ENCODE results near the gene ADAM19. TPM values are rescaled to one million over a fixed set of nuclear protein-coding genes. Genes with fewer than 3 reads are reported as not detected.

ADAM19 gene
- total RNA-seq, 1 experiment from 2014 or later, result 62.9 TPM

GRCh38 chr5:157600252-157600651 lies 24.7 kb upstream of the ADAM19 start:
- CTCF ChIA-PET, result no interaction called here
- no peak overlapping the region for H3K27ac Mint-ChIP-seq (ENCODE audit: unreplicated experiment)
- POLR2A ChIA-PET, result no interaction called here
- H3K4me3 ChIP-seq (ENCODE audit: low read depth, low read length), result no peak overlapping the region
- H3K4me1 ChIP-seq, result peaks cover 4% of the 10 kb centered on the region; the same call in 1 of the 2 replicates
- intact Hi-C loops (cut with micrococcal nuclease; ENCODE audit: unreplicated experiment), result no loop called here
- no peaks in the 10 kb centered on the region for H3K27me3 Mint-ChIP-seq (ENCODE audit: insufficient read depth, unreplicated experiment)
- H3K4me1 Mint-ChIP-seq (ENCODE audit: low read depth, unreplicated experiment), result no peaks in the 10 kb centered on the region
- H3K36me3 ChIP-seq (ENCODE audit: control insufficient read depth, insufficient read depth, low read length), result no peaks in the 10 kb centered on the region
- TF ChIP-seq CTCF (IDR thresholded peaks at IDR 0.05; ENCODE audit: insufficient read depth in 1 of 2, low read depth in 1 of 2, low read length in 1 of 2, severe bottlenecking in 1 of 2, unreplicated experiment in 1 of 2), result no peak
- DNase-seq, result no peak
- H3K27me3 ChIP-seq (replicated peaks; ENCODE audit: control insufficient read depth, insufficient read depth, low read length), result no peaks in the 10 kb centered on the region
- H3K36me3 Mint-ChIP-seq (ENCODE audit: insufficient read depth, unreplicated experiment), result no peaks in the 10 kb centered on the region
- no TSS peak for BruUV-seq (replicated peaks)
- no peaks in the 10 kb centered on the region for H3K9me3 ChIP-seq
- no peaks in the 10 kb centered on the region for H3K9me3 Mint-ChIP-seq (ENCODE audit: unreplicated experiment)
- no peak overlapping the region for H3K4me3 Mint-ChIP-seq (ENCODE audit: unreplicated experiment)

GRCh38 chr5:157599565-157599964 lies 24.0 kb upstream of the ADAM19 start:
- Mint-ChIP-seq H3K4me3 (ENCODE audit: unreplicated experiment) (no peak overlapping the region), H3K27me3 (ENCODE audit: insufficient read depth, unreplicated experiment) (no peaks in the 10 kb centered on the region), H3K9me3 (ENCODE audit: unreplicated experiment) (no peaks in the 10 kb centered on the region), H3K27ac (ENCODE audit: unreplicated experiment) (no peak overlapping the region), H3K4me1 (ENCODE audit: low read depth, unreplicated experiment) (peaks cover 3% of the 10 kb centered on the region), H3K36me3 (ENCODE audit: insufficient read depth, unreplicated experiment) (no peaks in the 10 kb centered on the region)
- no peak overlapping the region for H3K4me3 ChIP-seq (ENCODE audit: low read depth, low read length)
- no peaks in the 10 kb centered on the region for H3K9me3 ChIP-seq
- ChIA-PET POLR2A (no interaction called here), CTCF (no interaction called here)
- intact Hi-C loops (cut with micrococcal nuclease; ENCODE audit: unreplicated experiment), result no loop called here
- H3K36me3 ChIP-seq (ENCODE audit: control insufficient read depth, insufficient read depth, low read length), result no peaks in the 10 kb centered on the region
- no peak for DNase-seq
- BruUV-seq (replicated peaks), result no TSS peak
- TF ChIP-seq CTCF (IDR thresholded peaks at IDR 0.05; ENCODE audit: insufficient read depth in 1 of 2, low read depth in 1 of 2, low read length in 1 of 2, severe bottlenecking in 1 of 2, unreplicated experiment in 1 of 2), result no peak
- peaks cover 10% of the 10 kb centered on the region for H3K4me1 ChIP-seq
- H3K27me3 ChIP-seq (replicated peaks; ENCODE audit: control insufficient read depth, insufficient read depth, low read length), result no peaks in the 10 kb centered on the region

- DNase-seq, result no peak
- Histone ChIP-seq H3K4me3 (ENCODE audit: low read depth, low read length) (no peak overlapping the region), H3K27me3 (replicated peaks; ENCODE audit: control insufficient read depth, insufficient read depth, low read length) (no peaks in the 10 kb centered on the region), H3K4me1 (peaks cover 22% of the 10 kb centered on the region), H3K36me3 (ENCODE audit: control insufficient read depth, insufficient read depth, low read length) (no peaks in the 10 kb centered on the region), H3K9me3 (no peaks in the 10 kb centered on the region)
- Mint-ChIP-seq H3K27ac (ENCODE audit: unreplicated experiment) (no peak overlapping the region), H3K9me3 (ENCODE audit: unreplicated experiment) (no peaks in the 10 kb centered on the region), H3K36me3 (ENCODE audit: insufficient read depth, unreplicated experiment) (no peaks in the 10 kb centered on the region), H3K4me1 (ENCODE audit: low read depth, unreplicated experiment) (peaks cover 10% of the 10 kb centered on the region), H3K4me3 (ENCODE audit: unreplicated experiment) (no peak overlapping the region), H3K27me3 (ENCODE audit: insufficient read depth, unreplicated experiment) (no peaks in the 10 kb centered on the region)
- CTCF ChIA-PET, result no interaction called here
- TF ChIP-seq CTCF (IDR thresholded peaks at IDR 0.05; ENCODE audit: insufficient read depth in 1 of 2, low read depth in 1 of 2, low read length in 1 of 2, severe bottlenecking in 1 of 2, unreplicated experiment in 1 of 2), result no peak
- BruUV-seq (replicated peaks), result no TSS peak
- POLR2A ChIA-PET, result no interaction called here
- intact Hi-C loops (cut with micrococcal nuclease; ENCODE audit: unreplicated experiment), result loop anchor here (1.0 kb wide), 1 partner anchor 40 kb away; no protein-coding TSS in a partner anchor
These were observed 22.9 kb upstream of the ADAM19 start for GRCh38 chr5:157598350-157598936.

Data from Caco-2 (cell line).